ENCODE data around the gene PROSER2. TPM values are rescaled to one million over a fixed set of nuclear protein-coding genes. Genes with fewer than 3 reads are reported as not detected.

PROSER2 gene
- total RNA-seq, 1 experiment from 2014 or later = 4.1 TPM

- no peaks in the 10 kb centered on the region for H3K36me3 ChIP-seq (ENCODE audit: control insufficient read depth, insufficient read depth, low read length)
Measured at GRCh38 chr10:11864727-11865126, 41.6 kb downstream of the PROSER2 start.

GRCh38 chr10:11865561-11865960 lies 42.4 kb downstream of the PROSER2 start:
- POLR2A ChIA-PET = no interaction called here
- intact Hi-C loops (cut with micrococcal nuclease; ENCODE audit: unreplicated experiment) (no loop called here), in situ Hi-C loops (cut with HindIII; ENCODE audit: low pct_unique_long_range_greater_than_20kb, low sequenced_read_pairs) (no loop called here)
- Histone ChIP-seq H3K4me1 (ENCODE audit: control insufficient read depth, insufficient read depth, low read length) (no peaks in the 10 kb centered on the region), H3K4me3 (ENCODE audit: low read depth in 2 of 2, low read length in 2 of 2) (no peak overlapping the region), H3K9me3 (ENCODE audit: control insufficient read depth, insufficient read depth, low read depth, low read length) (no peaks in the 10 kb centered on the region), H3K27me3 (ENCODE audit: control insufficient read depth, insufficient read depth, low read length) (no peaks in the 10 kb centered on the region), H3K36me3 (ENCODE audit: control insufficient read depth, insufficient read depth, low read length) (no peaks in the 10 kb centered on the region), H3K27ac (ENCODE audit: low read length) (no peak overlapping the region)
- BruUV-seq (replicated peaks) = no TSS peak
- CTCF ChIA-PET = interaction anchor here (0.6 kb wide), 1 partner anchor 11 kb away, joined by 6 read pairs; no protein-coding TSS in a partner anchor
- DNase-seq (ENCODE audit: low read depth, low spot score) (no peak), ATAC-seq (no peak)
- no peak for TF ChIP-seq POLR2AphosphoS5 (IDR thresholded peaks at IDR 0.05; ENCODE audit: low read depth, low read length)
- no peak for TF ChIP-seq SIN3A (IDR thresholded peaks at IDR 0.05; ENCODE audit: borderline replicate concordance, insufficient read depth, low read depth, low read length)
- no peak for TF ChIP-seq TCF7L2 (IDR thresholded peaks at IDR 0.05; ENCODE audit: low read depth, low read length)
- no peak for TF ChIP-seq CTCF (IDR thresholded peaks at IDR 0.05)
- TF ChIP-seq REST (IDR thresholded peaks at IDR 0.05; ENCODE audit: insufficient read depth in 1 of 2, low read depth in 2 of 2, low read length in 1 of 2) = no peak

More at GRCh38 chr10:11864727-11865126, 41.6 kb downstream of the PROSER2 start:
- no peaks in the 10 kb centered on the region for H3K4me1 ChIP-seq (ENCODE audit: control insufficient read depth, insufficient read depth, low read length)
- no peaks in the 10 kb centered on the region for H3K9me3 ChIP-seq (ENCODE audit: control insufficient read depth, insufficient read depth, low read depth, low read length)
- H3K27ac ChIP-seq (ENCODE audit: low read length) = no peak overlapping the region
- no peaks in the 10 kb centered on the region for H3K27me3 ChIP-seq (ENCODE audit: control insufficient read depth, insufficient read depth, low read length)
- no peak for DNase-seq (ENCODE audit: low read depth, low spot score)
- no peak overlapping the region for H3K4me3 ChIP-seq (ENCODE audit: low read depth in 2 of 2, low read length in 2 of 2)
- CTCF ChIA-PET = no interaction called here
- no peak for ATAC-seq
- intact Hi-C loops (cut with micrococcal nuclease; ENCODE audit: unreplicated experiment) (no loop called here), in situ Hi-C loops (cut with HindIII; ENCODE audit: low pct_unique_long_range_greater_than_20kb, low sequenced_read_pairs) (no loop called here)
- no TSS peak for BruUV-seq (replicated peaks)
- TF ChIP-seq REST (IDR thresholded peaks at IDR 0.05; ENCODE audit: insufficient read depth in 1 of 2, low read depth in 2 of 2, low read length in 1 of 2) (no peak), CTCF (IDR thresholded peaks at IDR 0.05) (no peak), POLR2AphosphoS5 (IDR thresholded peaks at IDR 0.05; ENCODE audit: low read depth, low read length) (no peak), TCF7L2 (IDR thresholded peaks at IDR 0.05; ENCODE audit: low read depth, low read length) (no peak), SIN3A (IDR thresholded peaks at IDR 0.05; ENCODE audit: borderline replicate concordance, insufficient read depth, low read depth, low read length) (no peak)
- POLR2A ChIA-PET = no interaction called here

All from Panc1 (cell line).